ENCODE data around the gene CCDC102B.

- no peak for TF ChIP-seq CTCF (IDR thresholded peaks at IDR 0.05)
- TF ChIP-seq POLR2A (IDR thresholded peaks at IDR 0.05), result no peak
- TF ChIP-seq EP300 (IDR thresholded peaks at IDR 0.05), result no peak
These were observed 195.0 kb downstream of the CCDC102B start for GRCh38 chr18:68992719-68993482.

Measured in ovary (tissue), 3 donors.